ENCODE measurements around the gene POLQ.

The POLQ gene

GRCh38 chr3:121504618-121505017, 41.2 kb downstream of the POLQ start:
- TF ChIP-seq CTCF (IDR thresholded peaks at IDR 0.05; ENCODE audit: extremely low read depth, insufficient read depth, missing control alignments) = no peak
- DNase-seq (ENCODE audit: low spot score) = no peak
- in situ Hi-C loops (cut with MboI; ENCODE audit: low pct_unique_long_range_greater_than_20kb, low sequenced_read_pairs, unreplicated experiment) = no loop called here

DNA sequence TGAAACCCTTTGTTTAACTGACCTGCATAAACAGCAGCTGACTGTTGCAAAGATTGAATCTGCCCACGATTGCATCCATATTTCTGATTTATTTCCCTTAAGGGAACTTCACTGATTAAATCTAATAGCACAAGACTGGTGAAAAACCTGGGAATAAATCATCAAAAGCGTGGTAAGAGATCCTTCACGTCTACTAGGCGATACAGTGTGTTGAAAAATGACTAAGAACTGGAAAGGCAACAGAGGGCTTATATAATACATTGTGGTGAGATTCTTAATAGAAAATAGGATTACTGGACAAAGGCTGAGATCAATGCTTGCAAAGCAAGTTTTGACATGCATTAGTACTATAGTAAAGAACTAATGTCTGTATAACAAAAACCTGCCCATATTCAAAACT, 49.0 kb downstream of the POLQ start:
- DNase-seq (ENCODE audit: low spot score) = no peak
- in situ Hi-C loops (cut with MboI; ENCODE audit: low pct_unique_long_range_greater_than_20kb, low sequenced_read_pairs, unreplicated experiment) = no loop called here
- no peak for TF ChIP-seq CTCF (IDR thresholded peaks at IDR 0.05; ENCODE audit: extremely low read depth, insufficient read depth, missing control alignments)

GRCh38 chr3:121493431-121493830, 52.4 kb downstream of the POLQ start:
- DNase-seq (ENCODE audit: low spot score) = no peak
- no peak for TF ChIP-seq CTCF (IDR thresholded peaks at IDR 0.05; ENCODE audit: extremely low read depth, insufficient read depth, missing control alignments)
- in situ Hi-C loops (cut with MboI; ENCODE audit: low pct_unique_long_range_greater_than_20kb, low sequenced_read_pairs, unreplicated experiment) = no loop called here

GRCh38 chr3:121491683-121492320, 54.0 kb downstream of the POLQ start:
- TF ChIP-seq CTCF (IDR thresholded peaks at IDR 0.05; ENCODE audit: extremely low read depth, insufficient read depth, missing control alignments) = no peak
- in situ Hi-C loops (cut with MboI; ENCODE audit: low pct_unique_long_range_greater_than_20kb, low sequenced_read_pairs, unreplicated experiment) = no loop called here
- DNase-seq (ENCODE audit: low spot score) = no peak

DNA sequence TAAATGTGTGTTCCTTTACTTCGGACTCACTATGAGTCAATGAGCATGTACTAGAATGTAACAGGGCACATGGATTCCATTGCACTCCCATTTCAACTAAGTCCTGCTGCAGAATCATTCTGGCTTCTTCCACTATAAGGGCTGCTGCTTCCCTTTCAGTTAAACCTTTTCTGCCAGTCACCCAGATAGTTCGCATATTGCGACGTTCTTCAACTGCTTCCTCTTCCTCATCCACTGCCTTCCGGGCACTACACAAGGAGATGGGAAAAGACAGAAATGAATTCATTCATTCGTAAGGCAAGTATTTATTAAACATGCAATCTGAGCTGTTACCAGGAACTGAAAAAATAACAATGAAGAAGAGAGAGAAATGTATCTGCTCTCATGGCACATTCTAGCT, 55.6 kb downstream of the POLQ start:
- no peak for DNase-seq (ENCODE audit: low spot score)
- no peak for TF ChIP-seq CTCF (IDR thresholded peaks at IDR 0.05; ENCODE audit: extremely low read depth, insufficient read depth, missing control alignments)
- in situ Hi-C loops (cut with MboI; ENCODE audit: low pct_unique_long_range_greater_than_20kb, low sequenced_read_pairs, unreplicated experiment) = no loop called here

DNA sequence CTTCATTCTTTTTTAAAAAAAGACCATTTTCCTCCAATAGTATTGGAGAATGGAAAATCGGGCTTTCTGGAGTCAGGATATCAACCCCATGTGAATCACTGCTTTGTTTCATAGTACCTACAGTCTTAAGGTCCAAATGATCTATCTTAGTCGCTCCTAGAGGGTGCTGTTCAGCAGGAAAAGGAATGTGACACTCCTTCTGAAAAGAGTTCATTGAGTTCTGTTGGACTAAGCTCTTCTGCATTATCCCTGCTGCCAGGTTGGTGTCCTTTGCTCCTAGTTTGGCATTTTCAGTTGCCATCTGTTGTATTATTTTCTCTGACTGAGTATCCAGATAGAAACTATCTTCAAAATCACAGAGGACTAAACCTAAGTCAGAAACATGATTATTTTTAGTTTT, 57.2 kb downstream of the POLQ start:
- DNase-seq (ENCODE audit: low spot score) = no peak
- in situ Hi-C loops (cut with MboI; ENCODE audit: low pct_unique_long_range_greater_than_20kb, low sequenced_read_pairs, unreplicated experiment) = no loop called here

More for the DNA sequence above, 57.2 kb downstream of the POLQ start:
- TF ChIP-seq CTCF (IDR thresholded peaks at IDR 0.05; ENCODE audit: extremely low read depth, insufficient read depth, missing control alignments) = no peak
